OCI-LY7 (cell line): Measurements from ENCODE around the gene PRPF39. TPM values are rescaled to one million over a fixed set of nuclear protein-coding genes. Genes with fewer than 3 reads are reported as not detected.

Source experiments
- BruUV-seq: library from RNA; stranded (reverse); fragments of 400-500 nt; replicated peaks from 2 replicates; lab custom pipeline; 2021; lab: Mats Ljungman, UMichigan
- CTCF ChIA-PET: fragments of 300-600 bp; sonication (Branson Sonifier 250); formaldehyde crosslinking; loops from one replicate; lab custom pipeline; 2022; ENCODE audit warnings: antibody characterized with exemption; ENCODE audit not compliant: unreplicated experiment; lab: Charles Lee
- POLR2A ChIA-PET: fragments of 300-600 bp; sonication (Branson Sonifier 250); formaldehyde crosslinking; loops from one replicate; lab custom pipeline; 2022; ENCODE audit warnings: antibody characterized with exemption; lab: Charles Lee
- DNase-seq: peaks from one replicate; pipeline ENCODE4 v3.0.0-alpha.2; 2015; ENCODE audit warnings: low spot score
- H2AFZ ChIP-seq: fragments of 200-600 bp; sonication (generic), shearing (Covaris generic); 2 replicates; pipeline ENCODE4 v1.6.1; 2014; ENCODE audit warnings: mild to moderate bottlenecking, antibody characterized with exemption, low read length, moderate library complexity
- H3K27ac ChIP-seq: fragments of 200-600 bp; sonication (generic); 2 replicates; pipeline ENCODE4 v1.5.1; 2014; ENCODE audit warnings: mixed run types, low read depth, mild to moderate bottlenecking, moderate library complexity, low read length, inconsistent platforms; ENCODE audit not compliant: poor library complexity, severe bottlenecking
- H3K36me3 ChIP-seq: fragments of 200-600 bp; sonication (generic); 2 replicates; pipeline ENCODE4 v1.6.1; 2014; ENCODE audit warnings: mild to moderate bottlenecking, antibody characterized with exemption, low read length, moderate library complexity, mixed read lengths; ENCODE audit not compliant: insufficient read depth
- H3K4me1 ChIP-seq: fragments of 200-600 bp; sonication (generic); 2 replicates; pipeline ENCODE4 v1.5.1; 2014; ENCODE audit warnings: mild to moderate bottlenecking, low read length; ENCODE audit not compliant: insufficient read depth, poor library complexity, severe bottlenecking
- H3K4me2 ChIP-seq: fragments of 200-600 bp; sonication (generic); 2 replicates; pipeline ENCODE4 v1.6.1; 2014; ENCODE audit warnings: mild to moderate bottlenecking, low read length
- H3K4me3 ChIP-seq: fragments of 200-600 bp; sonication (generic); 2 replicates; pipeline ENCODE4 v1.5.1; 2014; ENCODE audit warnings: mild to moderate bottlenecking, low read depth, low read length; ENCODE audit not compliant: poor library complexity, severe bottlenecking
- H3K79me2 ChIP-seq: fragments of 200-600 bp; sonication (generic); 2 replicates; pipeline ENCODE4 v1.6.1; 2016; ENCODE audit warnings: low read depth, mild to moderate bottlenecking, low read length, moderate library complexity, mixed read lengths; ENCODE audit not compliant: insufficient read depth
- H3K9me2 ChIP-seq: fragments of 200-600 bp; sonication (generic); 2 replicates; pipeline ENCODE4 v1.6.1; 2016; ENCODE audit warnings: mild to moderate bottlenecking, low read length, mixed read lengths; ENCODE audit not compliant: insufficient read depth
- H3K9me3 ChIP-seq: fragments of 200-600 bp; sonication (generic); 2 replicates; pipeline ENCODE4 v1.6.1; 2014; ENCODE audit warnings: mild to moderate bottlenecking, mixed run types, low read length, mixed read lengths
- H4K20me1 ChIP-seq: fragments of 200-600 bp; sonication (generic); 2 replicates; pipeline ENCODE4 v1.6.1; 2014; ENCODE audit warnings: mild to moderate bottlenecking, antibody characterized with exemption, low read length, moderate library complexity, mixed read lengths; ENCODE audit not compliant: insufficient read depth
- EZH2phosphoT487 ChIP-seq: fragments of 200-600 bp; sonication (generic); IDR thresholded peaks from 2 replicates; pipeline ENCODE4 v1.6.1; 2018; ENCODE audit warnings: low read depth, borderline replicate concordance, mild to moderate bottlenecking, mixed run types, antibody characterized with exemption, low read length, moderate library complexity, mixed read lengths
- intact Hi-C: fragments of 100-400 bp; cut with micrococcal nuclease; formaldehyde crosslinking; loops from one replicate; pipeline ENCODE4 v1.10.0; 2022; ENCODE audit not compliant: unreplicated experiment
- total RNA-seq, 2 experiments: library from RNA; depleted of rRNA in 1 of 2; stranded (reverse); fragments of >200 nt in 1 of 2; shearing (Covaris generic) in 1 of 2; gene quantifications; 2 replicates each; pipeline ENCODE4 v1.2.3, GENCODE V29; 2014 to 2022
- TF ChIP-seq, protein P1 (sequence below): fragments of 200-600 bp; sonication (generic); conservative IDR thresholded peaks from 2 replicates; pipeline ENCODE4 v1.5.1; 2014; ENCODE audit warnings: mild to moderate bottlenecking, antibody characterized with exemption, low read length, moderate library complexity, mixed read lengths

The PRPF39 gene
- total RNA-seq, 2 experiments from 2014 or later = 39.5 to 47.8 TPM

DNA sequence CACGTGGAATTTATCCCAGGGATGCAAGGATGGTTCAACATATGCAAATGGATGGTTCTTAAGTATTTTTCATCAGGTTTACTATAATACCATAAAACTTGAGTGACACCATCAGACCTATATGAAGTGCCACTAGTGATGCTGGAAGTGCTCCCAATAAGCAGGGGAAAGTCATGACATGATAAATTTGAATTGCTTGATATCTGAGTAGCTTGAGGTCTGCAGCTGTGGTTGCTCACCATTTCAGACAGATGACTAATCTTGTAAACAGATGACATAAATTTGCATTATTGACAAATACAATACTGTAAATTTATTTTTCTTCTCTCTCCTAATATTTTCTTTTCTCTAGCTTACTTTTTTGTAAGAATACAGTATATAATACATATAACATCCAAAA is 13.7 kb upstream of the PRPF39 start:
- intact Hi-C loops = no loop called here
- Histone ChIP-seq H3K4me1 (no peaks in the 10 kb centered on the region), H3K27ac (no peak overlapping the region), H3K4me3 (no peak overlapping the region), H3K4me2 (no peak overlapping the region), H3K79me2 (no peaks in the 10 kb centered on the region), H3K9me3 (no peaks in the 10 kb centered on the region), H2AFZ (no peak overlapping the region), H3K36me3 (peaks cover 43% of the 10 kb centered on the region), H4K20me1 (no peaks in the 10 kb centered on the region), H3K9me2 (no peaks in the 10 kb centered on the region)
- ChIA-PET CTCF (no interaction called here), POLR2A (interaction anchor here (0.6 to 0.9 kb wide), 2 partner anchors 13 to 26 kb away, joined by 3 to 9 read pairs; no protein-coding TSS in a partner anchor)
- TF ChIP-seq, protein P1, sequence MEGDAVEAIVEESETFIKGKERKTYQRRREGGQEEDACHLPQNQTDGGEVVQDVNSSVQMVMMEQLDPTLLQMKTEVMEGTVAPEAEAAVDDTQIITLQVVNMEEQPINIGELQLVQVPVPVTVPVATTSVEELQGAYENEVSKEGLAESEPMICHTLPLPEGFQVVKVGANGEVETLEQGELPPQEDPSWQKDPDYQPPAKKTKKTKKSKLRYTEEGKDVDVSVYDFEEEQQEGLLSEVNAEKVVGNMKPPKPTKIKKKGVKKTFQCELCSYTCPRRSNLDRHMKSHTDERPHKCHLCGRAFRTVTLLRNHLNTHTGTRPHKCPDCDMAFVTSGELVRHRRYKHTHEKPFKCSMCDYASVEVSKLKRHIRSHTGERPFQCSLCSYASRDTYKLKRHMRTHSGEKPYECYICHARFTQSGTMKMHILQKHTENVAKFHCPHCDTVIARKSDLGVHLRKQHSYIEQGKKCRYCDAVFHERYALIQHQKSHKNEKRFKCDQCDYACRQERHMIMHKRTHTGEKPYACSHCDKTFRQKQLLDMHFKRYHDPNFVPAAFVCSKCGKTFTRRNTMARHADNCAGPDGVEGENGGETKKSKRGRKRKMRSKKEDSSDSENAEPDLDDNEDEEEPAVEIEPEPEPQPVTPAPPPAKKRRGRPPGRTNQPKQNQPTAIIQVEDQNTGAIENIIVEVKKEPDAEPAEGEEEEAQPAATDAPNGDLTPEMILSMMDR = no peak
- TF ChIP-seq EZH2phosphoT487 = no peak
- no peak for DNase-seq
- BruUV-seq = no TSS peak

DNA sequence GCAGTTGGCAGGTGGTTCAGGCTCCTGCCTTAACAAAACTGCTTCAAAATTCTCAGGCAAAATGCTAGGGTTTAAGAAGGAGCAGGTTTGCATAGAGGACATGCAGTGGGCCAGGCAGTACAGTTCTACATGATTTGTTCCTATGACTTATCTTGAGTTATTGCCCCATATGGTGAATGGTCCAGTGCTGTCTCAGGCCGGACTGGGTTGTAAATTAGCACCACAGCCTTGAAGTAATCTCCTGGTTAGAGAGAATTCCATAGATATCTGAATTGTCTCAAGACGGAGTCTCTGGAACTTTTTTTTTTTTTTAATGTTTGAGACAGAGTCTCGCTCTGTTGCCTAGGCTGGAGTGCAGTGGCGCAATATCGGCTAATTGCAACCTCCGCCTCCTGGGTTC is 11.8 kb upstream of the PRPF39 start:
- H3K79me2 ChIP-seq = no peaks in the 10 kb centered on the region
- no peaks in the 10 kb centered on the region for H3K9me2 ChIP-seq
- no peak overlapping the region for H3K27ac ChIP-seq
- no peak overlapping the region for H2AFZ ChIP-seq
- H3K4me1 ChIP-seq = no peaks in the 10 kb centered on the region
- H3K9me3 ChIP-seq = no peaks in the 10 kb centered on the region
- no peak for DNase-seq
- ChIA-PET CTCF (no interaction called here), POLR2A (interaction anchor here (1.1 kb wide), 1 partner anchor 11 kb away, joined by 5 read pairs; no protein-coding TSS in a partner anchor)
- H3K36me3 ChIP-seq = peaks cover 35% of the 10 kb centered on the region
- BruUV-seq = no TSS peak
- intact Hi-C loops = no loop called here
- no peak overlapping the region for H3K4me2 ChIP-seq
- no peaks in the 10 kb centered on the region for H4K20me1 ChIP-seq
- no peak overlapping the region for H3K4me3 ChIP-seq
- TF ChIP-seq, protein P1 = no peak
- no peak for TF ChIP-seq EZH2phosphoT487

DNA sequence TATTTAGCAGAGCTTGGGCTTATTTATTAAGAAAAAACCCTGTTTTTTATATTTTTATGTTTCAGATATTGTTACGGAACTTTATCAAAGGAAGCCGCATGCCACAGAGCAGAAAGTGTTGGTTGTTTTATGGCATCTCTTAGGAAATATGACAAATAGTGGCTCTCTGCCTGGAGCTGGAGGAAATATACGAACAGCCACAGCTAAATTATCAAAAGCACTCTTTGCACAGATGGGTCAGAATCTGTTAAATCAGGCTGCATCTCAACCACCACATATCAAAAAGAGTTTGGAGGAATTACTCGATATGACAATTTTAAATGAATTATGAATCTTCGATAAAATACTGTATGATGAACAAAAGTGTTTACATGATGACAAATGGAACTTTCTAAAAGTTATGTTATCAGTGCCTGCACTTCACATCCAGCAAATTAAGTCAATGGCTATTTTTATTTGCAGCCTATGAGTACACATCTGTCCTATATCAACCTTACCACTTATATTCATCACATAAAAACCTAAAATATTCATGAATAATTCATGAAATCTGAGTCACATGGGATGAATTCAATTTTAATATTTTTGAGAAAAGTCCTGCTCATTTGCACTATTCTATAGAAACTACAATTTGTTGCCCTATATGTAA is 10.6 kb upstream of the PRPF39 start:
- Histone ChIP-seq H3K9me3 (no peaks in the 10 kb centered on the region), H2AFZ (no peak overlapping the region), H3K9me2 (no peaks in the 10 kb centered on the region), H4K20me1 (no peaks in the 10 kb centered on the region), H3K27ac (no peak overlapping the region), H3K4me3 (no peak overlapping the region), H3K36me3 (peaks cover 34% of the 10 kb centered on the region), H3K4me1 (no peaks in the 10 kb centered on the region), H3K4me2 (no peak overlapping the region), H3K79me2 (no peaks in the 10 kb centered on the region)
- no TSS peak for BruUV-seq
- TF ChIP-seq EZH2phosphoT487 = no peak
- TF ChIP-seq, protein P1 = no peak
- intact Hi-C loops = no loop called here
- no peak for DNase-seq
- CTCF ChIA-PET = no interaction called here
- POLR2A ChIA-PET = interaction anchor here (1.1 kb wide), 1 partner anchor 12 kb away, joined by 5 read pairs; no protein-coding TSS in a partner anchor
